Measurements from ENCODE around the gene EPHA10.

The EPHA10 gene

GRCh38 chr1:37764888-37765441 lies at the start of gene EPHA10:
Gene EPHA10 (minus strand): TSS chr1:37765120. CDS start chr1:37765066, 54 bp downstream.
- H3K27ac ChIP-seq = no peak within 1 kb of the TSS
- H3K4me3 ChIP-seq = no peak within 1 kb of the TSS
- TF ChIP-seq, protein P1, sequence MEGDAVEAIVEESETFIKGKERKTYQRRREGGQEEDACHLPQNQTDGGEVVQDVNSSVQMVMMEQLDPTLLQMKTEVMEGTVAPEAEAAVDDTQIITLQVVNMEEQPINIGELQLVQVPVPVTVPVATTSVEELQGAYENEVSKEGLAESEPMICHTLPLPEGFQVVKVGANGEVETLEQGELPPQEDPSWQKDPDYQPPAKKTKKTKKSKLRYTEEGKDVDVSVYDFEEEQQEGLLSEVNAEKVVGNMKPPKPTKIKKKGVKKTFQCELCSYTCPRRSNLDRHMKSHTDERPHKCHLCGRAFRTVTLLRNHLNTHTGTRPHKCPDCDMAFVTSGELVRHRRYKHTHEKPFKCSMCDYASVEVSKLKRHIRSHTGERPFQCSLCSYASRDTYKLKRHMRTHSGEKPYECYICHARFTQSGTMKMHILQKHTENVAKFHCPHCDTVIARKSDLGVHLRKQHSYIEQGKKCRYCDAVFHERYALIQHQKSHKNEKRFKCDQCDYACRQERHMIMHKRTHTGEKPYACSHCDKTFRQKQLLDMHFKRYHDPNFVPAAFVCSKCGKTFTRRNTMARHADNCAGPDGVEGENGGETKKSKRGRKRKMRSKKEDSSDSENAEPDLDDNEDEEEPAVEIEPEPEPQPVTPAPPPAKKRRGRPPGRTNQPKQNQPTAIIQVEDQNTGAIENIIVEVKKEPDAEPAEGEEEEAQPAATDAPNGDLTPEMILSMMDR (IDR thresholded peaks at IDR 0.05) = no peak
- DNase-seq (ENCODE audit: low spot score) = no peak

- DNase-seq (ENCODE audit: low spot score) = no peak
- no peak overlapping the region for H3K27ac ChIP-seq
- no peak overlapping the region for H3K4me3 ChIP-seq
- TF ChIP-seq, protein P1 (IDR thresholded peaks at IDR 0.05) = no peak
Measured at GRCh38 chr1:37814252-37814651, 49.3 kb upstream of the EPHA10 start.

GRCh38 chr1:37813529-37814145 lies 48.7 kb upstream of the EPHA10 start:
- no peak for DNase-seq (ENCODE audit: low spot score)
- Histone ChIP-seq H3K4me3 (no peak overlapping the region), H3K27ac (no peak overlapping the region)
- TF ChIP-seq, protein P1 (IDR thresholded peaks at IDR 0.05) = no peak

GRCh38 chr1:37811027-37811655 lies 46.2 kb upstream of the EPHA10 start:
- H3K4me3 ChIP-seq = no peak overlapping the region
- TF ChIP-seq, protein P1 (IDR thresholded peaks at IDR 0.05) = peak; percentile 37
- H3K27ac ChIP-seq = peak overlapping the region in 1 of 2 donors; percentile 3
- DNase-seq (ENCODE audit: low spot score) = no peak

GRCh38 chr1:37809942-37810341 lies 45.0 kb upstream of the EPHA10 start:
- no peak overlapping the region for H3K27ac ChIP-seq
- H3K4me3 ChIP-seq = no peak overlapping the region
- no peak for DNase-seq (ENCODE audit: low spot score)
- TF ChIP-seq, protein P1 (IDR thresholded peaks at IDR 0.05) = no peak

DNA sequence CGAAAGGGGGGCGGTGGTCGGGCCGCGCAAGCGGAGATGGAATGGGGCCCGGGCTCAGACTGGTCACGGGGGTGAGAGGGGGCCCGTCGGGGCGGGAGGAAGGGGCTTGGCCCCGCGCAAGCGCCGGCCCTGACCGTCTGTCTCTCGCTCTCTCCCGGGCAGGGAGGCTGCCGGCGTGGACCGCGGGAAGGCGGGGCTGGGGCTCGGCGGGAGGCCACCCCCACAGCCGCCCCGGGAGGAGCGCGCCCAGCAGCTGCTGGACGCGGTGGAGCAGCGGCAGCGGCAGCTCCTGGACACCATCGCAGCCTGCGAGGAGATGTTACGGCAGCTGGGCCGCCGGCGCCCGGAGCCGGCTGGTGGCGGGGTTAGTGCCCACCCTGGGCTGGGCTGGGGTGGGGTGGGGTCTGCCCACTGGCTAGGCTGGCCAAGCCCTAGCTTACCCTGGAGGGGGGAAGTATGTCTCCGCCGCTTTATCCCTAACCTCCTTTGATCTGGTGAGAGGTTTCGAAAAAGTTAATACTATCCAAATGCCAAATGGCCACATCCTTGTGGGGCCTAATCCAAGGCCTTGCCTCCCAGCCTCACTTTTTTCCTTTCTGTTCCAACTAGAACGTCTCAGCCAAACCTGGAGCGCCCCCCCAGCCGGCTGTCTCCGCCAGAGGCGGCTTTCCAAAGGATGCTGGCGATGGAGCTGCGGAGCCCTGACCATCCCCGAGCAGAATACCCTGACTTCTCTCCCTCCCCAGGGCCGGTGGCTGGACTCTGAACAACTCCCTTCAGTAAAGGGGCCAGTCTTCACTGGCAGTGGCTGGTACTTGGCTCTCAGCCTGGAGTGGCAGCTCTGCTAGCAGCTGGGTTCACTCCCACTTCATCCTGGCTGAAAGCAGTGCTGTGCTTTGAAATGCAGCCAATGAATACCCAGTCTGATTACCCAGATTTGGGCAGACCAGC lies 43.7 kb upstream of the EPHA10 start:
- Histone ChIP-seq H3K27ac (peak overlapping the region; percentile 88 to 98), H3K4me3 (peak overlapping the region; percentile 91)
- peak; percentile 78 for DNase-seq (ENCODE audit: low spot score)
- TF ChIP-seq, protein P1 (IDR thresholded peaks at IDR 0.05) = no peak
